Adipose tissue (tissue), 3 donors: ENCODE measurements around the gene PCED1B. TPM values are rescaled to one million over a fixed set of nuclear protein-coding genes. Genes with fewer than 3 reads are reported as not detected.
"Not testable (repeated sequence)": the region's sequence is repeated elsewhere in the genome, so short reads cannot be mapped to it uniquely, and the experiment has no call there.

Experiments
- H3K27ac ChIP-seq: one replicate; pipeline ENCODE4 v1.5.1; 2013; ENCODE audit warnings: low read depth, low read length
- WGBS, 3 donors: extraction: QIAGEN DNeasy Blood & Tissue Kit; methylation state at CpG; one replicate each; pipeline ENCODE4 v1.1.7; 2013; 5-methylcytosine and 5-hydroxymethylcytosine counted together
- polyA plus RNA-seq, 3 donors: library from polyadenylated mRNA; stranded (reverse); fragments of 200-250 nt; gene quantifications; one replicate each; pipeline ENCODE4 v1.2.3, GENCODE V29; 2013
- donor health status: healthy with polysubstance abuse.
- donor health status: Bipolar disorder and iron deficiency.
- donor health status: healthy.

Gene PCED1B
- polyA plus RNA-seq, 3 donors, result 0.79 to 3.5 (median 2.7) TPM

- no peak overlapping the region for H3K27ac ChIP-seq
Observed at GRCh38 chr12:47107926-47108325, 28.5 kb downstream of the PCED1B start.

- no peak overlapping the region for H3K27ac ChIP-seq
- 78 to 94% (median 89%) methylated on average over 2 of the region's 2 CpGs for WGBS, 3 donors
Observed at GRCh38 chr12:47110011-47110541, 30.7 kb downstream of the PCED1B start.

DNA sequence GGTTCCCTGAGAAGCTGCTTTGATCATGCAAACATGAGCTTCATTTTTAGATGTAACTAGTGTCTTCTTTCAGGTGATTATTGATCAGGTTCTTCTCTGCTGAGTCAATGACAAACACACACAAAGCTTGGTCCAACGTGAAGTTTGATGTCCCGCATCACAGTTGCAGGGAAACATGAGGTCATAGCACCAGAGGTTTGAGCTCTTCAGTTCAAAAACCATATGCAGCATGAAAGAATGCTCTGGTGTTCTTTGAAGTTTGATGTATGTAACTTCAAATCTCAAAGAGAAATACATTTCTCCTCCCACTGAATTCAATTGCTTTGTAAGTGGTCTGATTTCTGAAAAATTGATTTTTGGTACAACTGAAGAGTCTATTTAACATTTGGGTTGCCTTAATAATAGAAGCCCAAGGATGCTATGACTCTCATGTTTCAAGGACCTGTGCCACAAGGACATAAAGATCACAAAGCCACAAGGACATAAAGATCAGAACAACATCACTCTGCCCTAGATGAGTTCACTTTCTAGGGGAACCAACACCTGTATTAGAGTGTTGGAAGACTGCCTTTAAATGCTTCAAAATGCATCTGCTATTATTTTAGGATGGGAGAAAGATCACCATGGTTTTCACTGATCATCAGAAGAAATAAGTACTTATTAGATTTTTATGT lies 31.4 kb downstream of the PCED1B start:
- WGBS, 3 donors, result 89 to 97% (median 90%) methylated on average over 2 of the region's 2 CpGs
- no peak overlapping the region for H3K27ac ChIP-seq

GRCh38 chr12:47111392-47111778 lies 32.0 kb downstream of the PCED1B start:
- H3K27ac ChIP-seq, result no peak overlapping the region
- 88 to 91% (median 89%) methylated on average over 2 of the region's 2 CpGs for WGBS, 3 donors

DNA sequence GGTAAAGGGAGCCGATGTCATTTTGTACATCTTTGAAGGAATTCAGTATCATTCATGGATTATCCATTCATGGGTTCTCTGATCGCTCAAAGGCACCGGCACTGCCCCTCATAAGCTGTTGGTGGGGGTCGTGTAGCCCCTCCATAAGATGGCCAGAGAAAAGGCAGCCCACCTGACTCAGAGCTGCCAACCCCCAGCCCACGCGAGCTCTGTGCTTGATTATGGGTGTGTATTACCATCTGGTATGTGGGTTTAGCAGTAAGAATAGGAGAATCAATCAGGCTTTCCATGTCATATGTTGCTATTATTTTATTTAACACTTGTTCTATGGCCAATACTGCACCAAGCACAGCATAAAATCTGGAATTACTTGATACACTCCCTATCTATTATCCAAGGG lies 32.4 kb downstream of the PCED1B start:
- 86 to 95% (median 90%) methylated on average over 6 of the region's 6 CpGs for WGBS, 3 donors
- H3K27ac ChIP-seq, result no peak overlapping the region

DNA sequence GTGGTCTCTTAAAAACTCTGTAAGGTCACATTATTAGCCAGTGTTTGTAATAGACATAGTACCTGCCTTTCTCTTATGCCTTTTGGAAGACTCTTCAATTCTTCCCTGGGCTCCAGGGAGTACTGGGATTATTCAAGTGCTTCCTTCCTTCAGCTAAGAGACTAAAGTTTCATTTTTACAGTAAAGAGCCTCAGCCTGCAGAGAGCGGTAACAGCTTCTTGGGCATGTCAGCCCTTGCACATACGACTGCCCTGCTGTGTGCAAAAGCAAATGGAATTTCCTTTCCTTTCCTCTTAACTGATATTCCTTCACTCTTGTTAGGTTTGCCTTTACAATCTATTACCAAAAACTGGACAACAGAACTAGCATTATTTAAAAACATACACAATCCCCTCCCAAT lies 33.3 kb downstream of the PCED1B start:
- no peak overlapping the region for H3K27ac ChIP-seq
- WGBS, 3 donors, result 57 to 85% (median 72%) methylated on average over 2 of the region's 2 CpGs

GRCh38 chr12:47114481-47114892 lies 35.1 kb downstream of the PCED1B start:
- 66 to 84% (median 75%) methylated on average over 5 of the region's 5 CpGs for WGBS, 3 donors
- no peak overlapping the region for H3K27ac ChIP-seq

GRCh38 chr12:47117305-47117704 lies 37.9 kb downstream of the PCED1B start:
- 78 to 100% (median 97%) methylated on average over 1 of the region's 3 CpGs for WGBS, 3 donors
- H3K27ac ChIP-seq, result not testable (repeated sequence)

GRCh38 chr12:47120736-47121135 lies 41.3 kb downstream of the PCED1B start:
- no peak overlapping the region for H3K27ac ChIP-seq
- 95 to 96% (median 95%) methylated on average over 3 of the region's 3 CpGs for WGBS, 3 donors

GRCh38 chr12:47121146-47121545 lies 41.7 kb downstream of the PCED1B start:
- 93 to 94% (median 94%) methylated on average over 5 of the region's 5 CpGs for WGBS, 3 donors
- H3K27ac ChIP-seq, result no peak overlapping the region

DNA sequence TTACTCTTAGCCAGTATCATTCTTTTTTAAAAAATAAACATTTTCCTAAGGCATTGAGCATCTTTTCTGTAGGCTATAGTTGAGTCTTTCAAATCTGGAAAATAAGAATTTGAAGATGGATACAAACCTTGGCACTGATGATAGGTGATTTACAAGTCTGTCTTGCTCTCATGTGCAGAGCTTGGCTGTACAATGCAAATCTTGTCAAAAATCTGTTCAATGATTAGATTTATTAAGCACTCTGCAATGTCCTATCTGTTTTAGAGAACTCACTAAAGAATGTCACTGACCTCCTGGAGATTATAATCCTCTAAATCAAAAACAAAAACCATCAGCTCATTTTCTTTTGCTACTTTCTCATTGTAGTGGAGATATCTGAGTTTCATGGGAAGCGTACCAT lies 43.2 kb downstream of the PCED1B start:
- 98 to 99% (median 98%) methylated on average over 1 of the region's 1 CpG for WGBS, 3 donors
- H3K27ac ChIP-seq, result no peak overlapping the region

DNA sequence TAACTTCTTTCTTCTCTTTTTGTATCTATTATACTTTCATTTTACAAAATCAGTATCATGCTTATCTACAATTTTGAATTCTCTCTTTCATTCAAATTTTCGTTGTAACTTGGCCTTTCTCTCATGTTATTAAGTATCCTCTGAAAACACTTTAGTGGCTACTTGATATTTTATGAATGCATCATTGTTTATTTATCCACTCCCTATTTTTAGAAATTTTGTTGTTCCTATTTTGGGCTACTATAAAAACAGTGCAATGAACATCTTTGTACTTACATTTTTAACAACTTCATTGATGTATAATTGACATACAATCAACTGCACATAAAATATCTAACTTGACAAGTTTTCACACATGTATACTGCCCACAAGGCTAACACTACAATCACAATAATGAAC lies 44.3 kb downstream of the PCED1B start:
- 57 to 68% (median 67%) methylated on average over 1 of the region's 1 CpG for WGBS, 3 donors
- H3K27ac ChIP-seq, result no peak overlapping the region

DNA sequence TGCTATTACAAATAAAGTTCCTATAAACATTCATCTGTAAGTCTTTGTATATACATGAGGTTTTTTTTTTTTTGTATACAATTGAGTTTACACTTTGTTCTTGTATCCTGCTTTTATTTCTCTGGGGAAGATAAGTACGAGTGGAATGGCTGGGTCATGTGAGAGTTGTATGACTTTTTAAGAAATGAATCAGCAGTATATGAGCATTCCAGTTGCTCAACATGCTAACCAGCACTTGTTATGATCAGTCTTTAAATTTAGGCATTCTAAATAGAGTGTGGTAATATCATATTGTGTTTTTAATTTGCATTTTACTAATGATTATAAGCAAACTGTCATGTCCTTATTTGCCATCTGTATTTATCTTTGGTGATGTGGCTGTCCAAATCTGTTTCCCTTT lies 45.0 kb downstream of the PCED1B start:
- no peak overlapping the region for H3K27ac ChIP-seq
- 21 to 54% (median 35%) methylated on average over 1 of the region's 1 CpG for WGBS, 3 donors

DNA sequence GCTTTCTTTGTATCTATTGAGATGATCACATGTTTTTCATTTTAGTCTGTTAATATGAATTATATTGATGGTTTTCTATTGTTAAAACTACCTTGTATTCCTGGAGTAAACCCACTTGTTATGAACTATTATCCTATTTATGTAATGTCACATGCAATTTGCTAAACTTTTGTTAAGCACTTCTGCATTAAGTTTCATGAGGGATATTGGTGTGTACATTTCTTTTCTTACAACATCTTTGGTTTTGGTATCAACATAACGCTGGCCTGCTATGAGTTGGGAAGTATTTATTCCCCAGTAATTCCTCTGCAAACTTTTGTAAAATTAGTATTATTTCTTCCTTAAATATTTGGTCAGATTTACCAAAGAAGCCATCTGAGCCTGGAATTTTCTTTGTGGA lies 46.8 kb downstream of the PCED1B start:
- no peak overlapping the region for H3K27ac ChIP-seq
- WGBS, 3 donors, result 85 to 96% (median 96%) methylated on average over 1 of the region's 1 CpG

- 79 to 91% (median 89%) methylated on average over 5 of the region's 5 CpGs for WGBS, 3 donors
- H3K27ac ChIP-seq, result no peak overlapping the region
Observed at GRCh38 chr12:47131011-47131410, 51.6 kb downstream of the PCED1B start.

- no peak overlapping the region for H3K27ac ChIP-seq
- WGBS, 3 donors, result 56 to 79% (median 76%) methylated on average over 3 of the region's 3 CpGs
Observed at GRCh38 chr12:47134005-47134404, 54.6 kb downstream of the PCED1B start.

GRCh38 chr12:47135578-47135977 lies 56.2 kb downstream of the PCED1B start:
- H3K27ac ChIP-seq, result no peak overlapping the region
- WGBS, 3 donors, result 96 to 99% (median 96%) methylated on average over 7 of the region's 7 CpGs

DNA sequence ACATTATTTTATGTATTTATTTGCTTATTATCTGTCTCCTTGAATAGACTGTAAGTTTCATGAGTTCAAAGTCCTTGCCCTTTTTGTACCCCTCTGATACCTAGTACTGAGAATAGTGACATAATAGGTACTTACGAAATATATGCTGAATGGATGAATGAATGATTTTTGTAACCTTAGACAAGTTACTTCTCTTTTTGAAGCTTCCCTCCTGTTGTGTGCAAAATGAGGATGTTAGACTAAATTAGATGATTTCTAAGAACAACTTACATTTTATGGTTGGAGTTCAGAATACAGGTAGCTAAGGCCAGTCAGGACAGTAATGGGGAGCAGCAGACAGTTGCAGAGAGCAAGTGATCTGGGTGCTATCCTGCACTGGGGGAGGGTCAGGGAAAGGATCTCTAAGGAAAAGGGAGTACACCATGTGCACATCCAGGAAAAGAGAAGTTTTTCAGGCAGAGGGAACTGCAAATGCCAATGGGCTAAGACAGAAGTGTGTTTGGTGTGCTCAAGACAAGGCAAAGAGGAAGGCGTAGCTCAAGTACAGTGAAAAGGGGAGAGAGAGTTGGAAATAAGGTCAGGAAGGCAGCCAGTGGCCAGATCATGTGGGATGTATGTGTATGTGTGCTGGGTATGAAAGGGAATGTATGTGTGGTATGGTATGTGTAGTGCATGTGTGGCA lies 59.7 kb downstream of the PCED1B start:
- 63 to 85% (median 76%) methylated on average over 2 of the region's 2 CpGs for WGBS, 3 donors
- no peak overlapping the region for H3K27ac ChIP-seq

DNA sequence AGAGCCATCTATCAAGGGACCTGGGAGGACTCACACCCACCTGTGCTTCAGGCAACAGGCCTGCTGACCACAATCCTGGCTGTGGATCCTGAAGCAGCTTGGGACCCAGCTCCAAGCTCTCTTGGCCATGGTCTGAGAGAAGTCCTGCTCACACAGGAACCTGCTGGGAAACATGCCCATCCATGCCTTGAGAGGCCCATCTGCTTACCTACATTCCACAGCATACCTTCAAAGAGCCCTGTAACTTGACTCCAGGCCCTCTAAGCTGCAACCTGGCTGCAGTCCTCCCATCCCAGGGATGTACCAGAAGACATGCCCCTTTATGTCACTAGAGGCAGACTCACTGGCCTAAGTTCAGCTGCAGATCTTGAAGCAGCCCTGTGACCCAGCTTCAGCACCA lies 62.0 kb downstream of the PCED1B start:
- no peak overlapping the region for H3K27ac ChIP-seq

DNA sequence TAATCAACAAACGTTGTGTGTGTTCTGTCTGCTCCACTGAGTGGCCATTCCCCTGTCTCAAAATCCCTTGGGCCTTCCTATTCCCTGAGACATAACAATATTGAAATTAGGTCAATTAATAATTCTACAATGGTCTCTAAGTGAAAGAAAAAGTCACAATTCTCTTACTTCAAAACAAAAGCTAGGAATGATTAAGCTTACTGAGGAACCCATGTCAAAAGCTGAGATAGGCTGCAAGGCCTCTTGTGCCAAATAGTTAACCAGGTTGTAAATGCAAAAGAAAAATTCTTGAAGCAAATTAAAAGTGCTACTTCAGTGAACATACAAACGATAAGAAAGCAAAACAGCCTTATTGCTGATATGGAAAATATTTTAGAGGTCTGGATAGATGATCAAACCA lies 65.3 kb downstream of the PCED1B start:
- 69 to 82% (median 70%) methylated on average over 2 of the region's 2 CpGs for WGBS, 3 donors
- no peak overlapping the region for H3K27ac ChIP-seq
